ENCODE data around the gene SDK1.

DNA sequence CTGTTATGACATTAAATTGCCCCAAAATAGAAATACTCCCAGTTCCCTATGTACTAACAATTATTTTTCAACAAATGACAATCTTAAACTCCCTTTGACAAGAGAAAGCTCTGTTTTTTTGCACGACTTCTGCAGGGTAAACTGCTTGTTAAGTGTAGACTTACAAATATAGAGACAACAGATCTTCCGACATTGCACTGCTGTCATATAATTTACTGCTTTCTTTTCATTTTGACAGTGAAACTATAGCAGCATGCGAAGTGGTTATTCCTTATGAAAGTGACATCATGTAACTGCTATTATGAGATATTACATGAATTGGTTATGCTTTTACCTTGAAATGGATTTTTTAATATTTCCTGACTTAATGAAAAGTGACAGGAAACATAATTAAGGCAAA lies 659.9 kb downstream of the SDK1 start:
- TF ChIP-seq POLR2A (IDR thresholded peaks at IDR 0.05) (no peak), POLR2AphosphoS5 (IDR thresholded peaks at IDR 0.05) (no peak), EP300 (IDR thresholded peaks at IDR 0.05) (no peak)
- TF ChIP-seq, protein P1, sequence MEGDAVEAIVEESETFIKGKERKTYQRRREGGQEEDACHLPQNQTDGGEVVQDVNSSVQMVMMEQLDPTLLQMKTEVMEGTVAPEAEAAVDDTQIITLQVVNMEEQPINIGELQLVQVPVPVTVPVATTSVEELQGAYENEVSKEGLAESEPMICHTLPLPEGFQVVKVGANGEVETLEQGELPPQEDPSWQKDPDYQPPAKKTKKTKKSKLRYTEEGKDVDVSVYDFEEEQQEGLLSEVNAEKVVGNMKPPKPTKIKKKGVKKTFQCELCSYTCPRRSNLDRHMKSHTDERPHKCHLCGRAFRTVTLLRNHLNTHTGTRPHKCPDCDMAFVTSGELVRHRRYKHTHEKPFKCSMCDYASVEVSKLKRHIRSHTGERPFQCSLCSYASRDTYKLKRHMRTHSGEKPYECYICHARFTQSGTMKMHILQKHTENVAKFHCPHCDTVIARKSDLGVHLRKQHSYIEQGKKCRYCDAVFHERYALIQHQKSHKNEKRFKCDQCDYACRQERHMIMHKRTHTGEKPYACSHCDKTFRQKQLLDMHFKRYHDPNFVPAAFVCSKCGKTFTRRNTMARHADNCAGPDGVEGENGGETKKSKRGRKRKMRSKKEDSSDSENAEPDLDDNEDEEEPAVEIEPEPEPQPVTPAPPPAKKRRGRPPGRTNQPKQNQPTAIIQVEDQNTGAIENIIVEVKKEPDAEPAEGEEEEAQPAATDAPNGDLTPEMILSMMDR (IDR thresholded peaks at IDR 0.05): no peak
